T-helper 2 cell treated with Interferon-gamma antibody and Interleukin-4, amounts not matched to agents 5 μg/mL and 100 μg/mL, for 36 hours (primary cell): ENCODE results near the gene OR2D3.
"Not testable (repeated sequence)": the region's sequence is repeated elsewhere in the genome, so short reads cannot be mapped to it uniquely, and the experiment has no call there.

Experiments used
- DNase-seq: peaks from one replicate; pipeline ENCODE4 v3.0.0; 2021; ENCODE audit warnings: low spot score
- H3K27ac Mint-ChIP-seq: one replicate; pipeline ENCODE4 v1.8.0; 2021; ENCODE audit warnings: mild to moderate bottlenecking, mixed read lengths
- H3K27me3 Mint-ChIP-seq: one replicate; pipeline ENCODE4 v1.8.0; 2021; ENCODE audit warnings: low read depth, mixed read lengths
- H3K36me3 Mint-ChIP-seq: one replicate; pipeline ENCODE4 v1.8.0; 2021; ENCODE audit warnings: low read depth, mixed read lengths
- H3K4me1 Mint-ChIP-seq: one replicate; pipeline ENCODE4 v1.8.0; 2021; ENCODE audit warnings: low read depth, mixed read lengths
- H3K4me3 Mint-ChIP-seq: one replicate; pipeline ENCODE4 v1.8.0; 2022; ENCODE audit warnings: mild to moderate bottlenecking, moderate library complexity, mixed read lengths
- H3K9me3 Mint-ChIP-seq: one replicate; pipeline ENCODE4 v1.8.0; 2021; ENCODE audit warnings: mixed read lengths

Gene OR2D3

DNA sequence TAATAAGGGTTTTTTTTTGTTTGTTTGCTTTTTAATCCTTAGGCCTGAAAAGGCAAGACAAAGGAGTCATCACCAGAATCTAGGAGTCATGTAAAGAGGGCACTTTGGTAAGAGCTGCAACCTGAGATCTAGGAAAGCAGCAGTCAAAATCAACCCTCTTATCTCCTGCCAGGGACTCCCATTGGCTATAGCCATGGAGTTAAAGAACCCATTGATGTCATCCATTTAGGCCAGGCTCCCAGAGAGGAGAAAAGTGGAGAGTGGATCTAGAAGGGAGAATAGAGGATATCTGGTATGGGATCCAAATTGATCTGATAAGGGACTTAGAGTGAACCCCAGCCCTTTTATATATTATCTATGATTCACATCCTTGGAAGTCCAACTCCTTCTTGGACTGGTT lies 41.3 kb downstream of the OR2D3 start:
- Mint-ChIP-seq H3K9me3 (no peaks in the 10 kb centered on the region), H3K4me1 (no peaks in the 10 kb centered on the region), H3K4me3 (no peak overlapping the region), H3K27ac (no peak overlapping the region), H3K27me3 (no peaks in the 10 kb centered on the region), H3K36me3 (no peaks in the 10 kb centered on the region)
- no peak for DNase-seq

DNA sequence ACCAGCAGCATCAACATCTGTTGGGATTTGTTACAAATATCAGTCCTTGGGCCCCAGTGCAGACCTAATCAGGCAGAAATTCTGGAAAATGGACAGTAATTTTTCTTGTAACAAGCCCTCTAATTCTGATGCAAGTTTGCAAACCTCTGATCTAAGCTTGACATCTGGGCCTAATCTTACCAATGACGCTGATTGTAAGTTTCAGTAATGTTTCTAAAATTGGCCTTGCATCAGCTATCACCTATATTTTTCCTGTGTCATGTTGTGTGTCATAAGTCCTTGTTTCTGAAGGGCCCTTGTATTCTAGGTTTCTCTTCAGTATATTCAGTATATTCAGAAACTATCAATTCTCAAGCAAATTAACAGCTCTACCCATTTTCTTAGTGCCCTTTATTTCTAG lies 41.9 kb downstream of the OR2D3 start:
- no peak overlapping the region for H3K4me3 Mint-ChIP-seq
- no peaks in the 10 kb centered on the region for H3K36me3 Mint-ChIP-seq
- H3K27me3 Mint-ChIP-seq = no peaks in the 10 kb centered on the region
- H3K4me1 Mint-ChIP-seq = no peaks in the 10 kb centered on the region
- H3K9me3 Mint-ChIP-seq = peaks cover under 1% of the 10 kb centered on the region
- H3K27ac Mint-ChIP-seq = no peak overlapping the region
- DNase-seq = no peak

GRCh38 chr11:6968816-6969215 lies 48.0 kb downstream of the OR2D3 start:
- Mint-ChIP-seq H3K9me3 (peaks cover 6% of the 10 kb centered on the region), H3K4me3 (no peak overlapping the region), H3K27ac (no peak overlapping the region), H3K36me3 (no peaks in the 10 kb centered on the region), H3K27me3 (no peaks in the 10 kb centered on the region), H3K4me1 (no peaks in the 10 kb centered on the region)
- no peak for DNase-seq

DNA sequence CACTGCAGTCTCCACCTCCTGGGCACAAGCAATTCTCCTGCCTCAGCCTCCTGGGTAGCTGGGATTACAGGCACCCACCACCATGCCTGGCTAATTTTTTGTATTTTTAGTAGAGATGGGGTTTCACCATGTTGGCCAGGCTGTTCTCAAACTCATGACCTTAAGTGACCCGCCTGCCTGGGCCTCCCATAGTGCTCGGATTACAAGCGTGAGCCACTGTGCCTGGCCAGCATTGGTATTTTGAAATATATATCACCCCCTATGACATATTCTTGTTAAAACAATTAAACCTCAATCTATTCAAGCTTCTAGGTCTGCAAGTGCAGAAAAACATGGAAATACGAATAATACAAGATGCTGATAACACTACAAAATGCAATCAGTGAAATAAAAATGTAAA lies 49.1 kb downstream of the OR2D3 start:
- H3K27ac Mint-ChIP-seq, H3K4me3 Mint-ChIP-seq, H3K9me3 Mint-ChIP-seq, H3K27me3 Mint-ChIP-seq, H3K36me3 Mint-ChIP-seq, H3K4me1 Mint-ChIP-seq, DNase-seq: not testable (repeated sequence)
